ENCODE measurements around the gene M1AP. TPM values are rescaled to one million over a fixed set of nuclear protein-coding genes. Genes with fewer than 3 reads are reported as not detected.

The M1AP gene
- total RNA-seq, 4 donors from 2014 or later = 0.20 TPM; not detected in 3

GRCh38 chr2:74693213-74693612 lies 45.1 kb upstream of the M1AP start:
- H3K27me3 ChIP-seq = no peaks in the 10 kb centered on the region
- TF ChIP-seq POLR2A (IDR thresholded peaks at IDR 0.05) (no peak), CTCF (IDR thresholded peaks at IDR 0.05 in 4 of 5, conservative IDR thresholded peaks at IDR 0.05 in 1 of 5) (no peak)
- intact Hi-C loops (cut with DNase I; ENCODE audit: low total_unique reads) (no loop called here), in situ Hi-C loops (cut with MboI; ENCODE audit: low sequenced_read_pairs in 4 of 4) (loop anchor here in 1 of 4 donors (25.0 kb wide), 1 partner anchor 919 kb away; no protein-coding TSS in a partner anchor)
- peaks cover 36 to 40% of the 10 kb centered on the region in 2 donors for H3K4me1 ChIP-seq
- no peak for ATAC-seq
- H3K9me3 ChIP-seq = no peaks in the 10 kb centered on the region
- no peak overlapping the region for H3K4me3 ChIP-seq
- no peak for DNase-seq
- no peak overlapping the region for H3K27ac ChIP-seq
- H3K36me3 ChIP-seq = no peaks in the 10 kb centered on the region

DNA sequence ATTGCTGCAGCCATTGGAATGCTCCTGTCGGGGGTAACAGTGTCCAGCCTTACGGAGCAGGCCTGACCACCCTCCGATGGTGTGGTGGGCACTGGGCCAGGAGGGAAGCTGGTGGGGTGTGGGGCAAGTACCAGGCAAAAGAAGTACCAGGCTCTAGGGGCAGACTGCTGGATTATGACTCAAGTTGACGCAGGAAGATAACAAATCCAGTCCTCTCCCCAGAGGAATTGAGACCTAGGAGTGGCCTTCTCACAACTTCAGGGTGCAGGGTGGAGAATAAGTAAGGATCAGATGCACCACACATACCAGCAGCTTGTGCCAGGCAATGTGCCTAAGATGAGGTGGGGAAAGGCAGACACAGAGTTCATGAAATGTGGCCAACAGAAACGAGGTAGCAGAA lies 43.8 kb upstream of the M1AP start:
- TF ChIP-seq CTCF (IDR thresholded peaks at IDR 0.05 in 4 of 5, conservative IDR thresholded peaks at IDR 0.05 in 1 of 5) = no peak
- no peak for TF ChIP-seq POLR2A (IDR thresholded peaks at IDR 0.05)
- in situ Hi-C loops (cut with MboI; ENCODE audit: low sequenced_read_pairs in 4 of 4) (loop anchor here in 1 of 4 donors (25.0 kb wide), 1 partner anchor 920 kb away; no protein-coding TSS in a partner anchor), intact Hi-C loops (cut with DNase I; ENCODE audit: low total_unique reads) (loop anchor here (2.0 kb wide), 1 partner anchor 23 kb away; no protein-coding TSS in a partner anchor)
- Histone ChIP-seq H3K9me3 (no peaks in the 10 kb centered on the region), H3K4me1 (peaks cover 33 to 35% of the 10 kb centered on the region in 2 donors), H3K27me3 (no peaks in the 10 kb centered on the region), H3K27ac (peak overlapping the region in 2 of 4 donors; percentile 49 to 53), H3K4me3 (no peak overlapping the region), H3K36me3 (no peaks in the 10 kb centered on the region)
- peak in 1 of 2 donors; percentile 13 for ATAC-seq
- peak in 1 of 2 donors; percentile 24 for DNase-seq

- intact Hi-C loops (cut with DNase I; ENCODE audit: low total_unique reads) = loop anchor here (1.0 to 2.0 kb wide), 2 partner anchors 24 to 186 kb away; no protein-coding TSS in a partner anchor
- in situ Hi-C loops (cut with MboI; ENCODE audit: low sequenced_read_pairs in 4 of 4) = loop anchor here in 1 of 4 donors (25.0 kb wide), 1 partner anchor 922 kb away; no protein-coding TSS in a partner anchor
These were observed 42.4 kb upstream of the M1AP start for GRCh38 chr2:74690571-74690970.

GRCh38 chr2:74689671-74690070 lies 41.5 kb upstream of the M1AP start:
- no peak for ATAC-seq

More at GRCh38 chr2:74690571-74690970, 42.4 kb upstream of the M1AP start:
- peaks cover 20 to 30% of the 10 kb centered on the region in 2 donors for H3K4me1 ChIP-seq
- no peaks in the 10 kb centered on the region for H3K27me3 ChIP-seq
- ATAC-seq (peak; percentile 77 to 80), DNase-seq (peak in 1 of 2 donors; percentile 21)
- TF ChIP-seq CTCF (IDR thresholded peaks at IDR 0.05 in 4 of 5, conservative IDR thresholded peaks at IDR 0.05 in 1 of 5) = peak; percentile 46 to 79 (median 69)
- TF ChIP-seq POLR2A (IDR thresholded peaks at IDR 0.05) = no peak
- no peak overlapping the region for H3K4me3 ChIP-seq
- H3K36me3 ChIP-seq = no peaks in the 10 kb centered on the region
- H3K27ac ChIP-seq = no peak overlapping the region
- no peaks in the 10 kb centered on the region for H3K9me3 ChIP-seq

More at GRCh38 chr2:74689671-74690070, 41.5 kb upstream of the M1AP start:
- no peaks in the 10 kb centered on the region for H3K36me3 ChIP-seq
- H3K27ac ChIP-seq = no peak overlapping the region
- no peak overlapping the region for H3K4me3 ChIP-seq
- H3K27me3 ChIP-seq = no peaks in the 10 kb centered on the region
- H3K9me3 ChIP-seq = no peaks in the 10 kb centered on the region
- in situ Hi-C loops (cut with MboI; ENCODE audit: low sequenced_read_pairs in 4 of 4) (loop anchor here in 1 of 4 donors (25.0 kb wide), 1 partner anchor 923 kb away; no protein-coding TSS in a partner anchor), intact Hi-C loops (cut with DNase I; ENCODE audit: low total_unique reads) (loop anchor here (1.0 to 2.0 kb wide), 2 partner anchors 25 to 187 kb away; no protein-coding TSS in a partner anchor)
- H3K4me1 ChIP-seq = peaks cover 12 to 21% of the 10 kb centered on the region in 2 donors
- TF ChIP-seq CTCF (IDR thresholded peaks at IDR 0.05 in 4 of 5, conservative IDR thresholded peaks at IDR 0.05 in 1 of 5) = no peak
- TF ChIP-seq POLR2A (IDR thresholded peaks at IDR 0.05) = no peak
- DNase-seq = no peak

All from gastrocnemius medialis (tissue), 4 donors.